Parathyroid adenoma (tissue), 2 donors: ENCODE measurements around the gene MSRB1.

Source experiments
- H2AFZ ChIP-seq: fragments of 300-600 bp; sonication (generic); one replicate; pipeline ENCODE4 v1.7.0; 2017; ENCODE audit warnings: antibody characterized with exemption, mild to moderate bottlenecking
- H3K27ac ChIP-seq: fragments of 300-600 bp; sonication (generic); one replicate; pipeline ENCODE4 v1.7.0; 2017
- H3K27me3 ChIP-seq: fragments of 300-600 bp; sonication (generic); one replicate; pipeline ENCODE4 v1.7.0; 2017; ENCODE audit warnings: low read length; ENCODE audit not compliant: control insufficient read depth, insufficient read depth
- H3K36me3 ChIP-seq: fragments of 300-600 bp; sonication (generic); one replicate; pipeline ENCODE4 v1.7.0; 2017; ENCODE audit warnings: low read length; ENCODE audit not compliant: control insufficient read depth, insufficient read depth
- H3K4me1 ChIP-seq: fragments of 300-600 bp; sonication (generic); one replicate; pipeline ENCODE4 v1.7.0; 2017; ENCODE audit warnings: control low read depth
- H3K4me2 ChIP-seq: fragments of 300-600 bp; sonication (generic); one replicate; pipeline ENCODE4 v1.7.0; 2017; ENCODE audit warnings: low read length
- H3K4me3 ChIP-seq: fragments of 300-600 bp; sonication (generic); one replicate; pipeline ENCODE4 v1.7.0; 2017; ENCODE audit warnings: low read depth, low read length
- H3K79me2 ChIP-seq: fragments of 300-600 bp; sonication (generic); one replicate; pipeline ENCODE4 v1.7.0; 2017; ENCODE audit warnings: control low read depth
- H3K9ac ChIP-seq: fragments of 300-600 bp; sonication (generic); one replicate; pipeline ENCODE4 v1.7.0; 2017; ENCODE audit warnings: mild to moderate bottlenecking
- H3K9me3 ChIP-seq: fragments of 300-600 bp; sonication (generic); one replicate; pipeline ENCODE4 v1.7.0; 2017; ENCODE audit warnings: low read length; ENCODE audit not compliant: control insufficient read depth
- CTCF ChIP-seq: fragments of 300-600 bp; sonication (generic); IDR thresholded peaks from one replicate; pipeline ENCODE4 v1.7.0; 2017; ENCODE audit warnings: antibody characterized with exemption, mild to moderate bottlenecking
- donor health status: primary hyperparathyroidism.

MSRB1 gene

DNA sequence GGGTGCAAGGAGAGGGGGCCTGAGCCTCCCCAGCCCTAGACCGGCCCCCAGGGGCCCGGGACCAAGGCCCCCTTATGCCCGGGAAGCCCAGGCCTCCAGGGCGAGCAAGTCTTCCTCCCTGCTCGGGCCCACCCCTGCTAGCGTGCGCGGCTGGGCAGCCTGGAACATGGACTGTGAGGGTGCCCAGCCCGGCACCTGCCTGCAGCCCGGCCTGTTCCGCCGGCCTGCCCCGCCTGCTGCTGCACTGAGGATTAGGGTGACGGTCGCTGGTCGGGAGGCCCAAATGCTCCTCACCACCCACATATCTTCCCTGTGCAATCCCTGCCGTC lies 30.8 kb downstream of the MSRB1 start:
- H3K4me3 ChIP-seq = no peak overlapping the region
- no peak for TF ChIP-seq CTCF
- no peaks in the 10 kb centered on the region for H3K4me1 ChIP-seq
- no peak overlapping the region for H3K4me2 ChIP-seq
- H3K9me3 ChIP-seq = no peaks in the 10 kb centered on the region
- no peak overlapping the region for H3K9ac ChIP-seq
- no peak overlapping the region for H2AFZ ChIP-seq
- peaks cover 1% of the 10 kb centered on the region for H3K27me3 ChIP-seq
- H3K79me2 ChIP-seq = no peaks in the 10 kb centered on the region
- H3K27ac ChIP-seq = no peak overlapping the region
- no peaks in the 10 kb centered on the region for H3K36me3 ChIP-seq

DNA sequence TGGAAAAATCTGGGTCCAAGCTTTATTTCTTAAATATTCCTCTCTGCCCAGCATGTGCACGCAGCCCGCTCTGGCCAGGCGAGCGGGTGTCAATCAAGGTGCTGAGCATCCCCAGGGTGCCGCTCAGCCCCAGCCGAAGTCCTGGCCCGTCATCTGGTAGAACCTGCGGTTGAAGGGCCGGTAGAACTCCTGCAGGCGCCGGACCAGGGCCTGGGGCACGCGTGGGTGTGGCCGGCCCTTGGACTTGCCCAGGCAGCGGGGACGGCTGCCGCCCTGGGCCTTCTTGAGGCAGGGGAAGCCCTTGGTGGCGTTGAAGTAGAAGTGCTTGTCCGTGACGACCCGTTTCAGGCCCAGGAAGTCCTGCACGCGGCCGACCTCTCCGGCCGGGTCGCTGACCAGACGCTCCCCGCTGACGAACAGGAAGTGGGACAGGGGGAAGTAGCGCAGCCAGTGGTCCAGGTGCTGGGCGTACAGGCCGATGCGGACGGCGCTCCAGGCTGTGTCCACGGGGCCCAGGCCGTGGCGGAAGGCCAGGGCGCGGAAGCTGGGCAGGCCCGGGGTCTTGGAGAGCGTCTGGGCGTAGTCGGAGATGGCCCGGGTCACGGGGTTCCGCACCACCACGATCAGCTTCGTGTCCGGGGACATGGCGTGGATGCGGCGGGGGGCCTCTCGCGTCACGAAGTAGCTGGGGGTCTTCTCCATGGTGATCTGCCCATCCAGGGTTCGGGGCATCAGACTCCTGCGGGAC lies 31.4 kb downstream of the MSRB1 start:
- H2AFZ ChIP-seq = no peak overlapping the region
- H3K27ac ChIP-seq = no peak overlapping the region
- no peaks in the 10 kb centered on the region for H3K79me2 ChIP-seq
- no peak overlapping the region for H3K4me3 ChIP-seq
- H3K4me2 ChIP-seq = no peak overlapping the region
- H3K36me3 ChIP-seq = no peaks in the 10 kb centered on the region
- no peaks in the 10 kb centered on the region for H3K27me3 ChIP-seq
- no peaks in the 10 kb centered on the region for H3K4me1 ChIP-seq
- no peak for TF ChIP-seq CTCF
- H3K9me3 ChIP-seq = no peaks in the 10 kb centered on the region
- H3K9ac ChIP-seq = no peak overlapping the region

DNA sequence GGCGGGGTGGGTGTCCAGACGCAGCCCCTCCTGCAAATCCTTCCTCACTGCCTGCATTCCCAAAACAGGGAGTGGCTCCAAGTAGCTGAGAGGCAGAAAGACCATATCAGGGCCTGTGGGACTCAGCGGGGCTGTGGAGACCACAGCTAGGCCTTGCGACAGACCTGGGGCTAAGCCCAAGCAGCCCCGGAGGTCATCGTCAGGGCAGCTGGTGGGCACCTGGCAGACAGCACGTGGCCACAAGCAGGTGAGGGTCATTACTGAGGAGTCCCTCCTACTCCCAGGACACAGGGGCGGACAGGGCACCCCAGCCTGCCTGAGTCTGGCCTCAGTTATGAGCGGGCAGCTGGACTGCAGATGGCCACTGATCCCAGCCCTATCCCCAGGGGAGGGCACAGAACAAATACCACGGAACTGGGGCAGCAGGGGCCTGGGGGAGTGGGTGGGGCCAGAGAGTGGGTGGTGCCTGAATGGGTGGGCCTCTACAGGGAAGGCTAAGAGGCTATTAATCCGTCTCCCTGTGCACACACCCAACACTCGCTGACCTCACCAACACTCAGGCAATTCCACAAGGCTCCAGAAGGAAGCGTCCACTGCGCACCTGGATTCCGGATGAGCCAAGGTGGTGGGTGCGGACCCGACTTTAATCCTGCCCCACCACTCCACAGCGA lies 33.3 kb downstream of the MSRB1 start:
- Histone ChIP-seq H3K4me3 (no peak overlapping the region), H3K9me3 (no peaks in the 10 kb centered on the region), H3K27me3 (no peaks in the 10 kb centered on the region), H3K4me1 (no peaks in the 10 kb centered on the region), H2AFZ (no peak overlapping the region), H3K36me3 (no peaks in the 10 kb centered on the region), H3K4me2 (no peak overlapping the region), H3K27ac (no peak overlapping the region), H3K79me2 (no peaks in the 10 kb centered on the region), H3K9ac (no peak overlapping the region)
- TF ChIP-seq CTCF = no peak

DNA sequence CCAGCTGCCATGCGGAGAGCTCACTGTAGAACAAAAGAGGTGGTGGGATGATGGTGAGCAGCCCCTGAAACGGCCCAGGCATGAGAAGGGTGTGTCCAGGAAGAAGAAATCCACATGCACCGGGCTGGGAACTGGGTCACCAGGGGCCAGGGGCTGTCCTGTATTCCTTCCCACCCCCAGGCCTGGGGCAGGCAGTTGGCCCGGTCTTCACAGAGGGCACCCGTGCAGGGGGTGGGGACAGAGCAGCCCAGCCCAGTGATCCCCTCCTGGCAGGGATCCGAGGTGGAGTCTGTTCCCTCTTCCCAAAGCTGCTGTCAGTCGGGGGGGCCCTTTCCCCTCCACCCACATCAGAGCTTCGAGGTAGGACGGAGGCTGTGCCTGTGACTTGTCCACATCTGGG lies 34.0 kb downstream of the MSRB1 start:
- H3K36me3 ChIP-seq = no peaks in the 10 kb centered on the region
- no peaks in the 10 kb centered on the region for H3K27me3 ChIP-seq
- H3K27ac ChIP-seq = no peak overlapping the region
- H3K9me3 ChIP-seq = no peaks in the 10 kb centered on the region
- H3K9ac ChIP-seq = no peak overlapping the region
- H3K79me2 ChIP-seq = no peaks in the 10 kb centered on the region
- H3K4me1 ChIP-seq = no peaks in the 10 kb centered on the region
- no peak overlapping the region for H3K4me2 ChIP-seq
- no peak overlapping the region for H2AFZ ChIP-seq
- no peak for TF ChIP-seq CTCF
- H3K4me3 ChIP-seq = no peak overlapping the region

- no peaks in the 10 kb centered on the region for H3K36me3 ChIP-seq
- H3K27me3 ChIP-seq = no peaks in the 10 kb centered on the region
- H3K4me1 ChIP-seq = no peaks in the 10 kb centered on the region
- H3K79me2 ChIP-seq = no peaks in the 10 kb centered on the region
- no peak overlapping the region for H3K27ac ChIP-seq
- no peak overlapping the region for H3K4me3 ChIP-seq
- TF ChIP-seq CTCF = no peak
- H2AFZ ChIP-seq = no peak overlapping the region
- H3K9me3 ChIP-seq = no peaks in the 10 kb centered on the region
- H3K9ac ChIP-seq = no peak overlapping the region
- no peak overlapping the region for H3K4me2 ChIP-seq
Measured at GRCh38 chr16:1908184-1908583, 34.8 kb downstream of the MSRB1 start.
